Breast epithelium (tissue), 4 donors: Measurements from ENCODE around the gene ITGB4. TPM values are rescaled to one million over a fixed set of nuclear protein-coding genes. Genes with fewer than 3 reads are reported as not detected.

Experiments
- DNase-seq, 2 donors: peaks; one replicate each; pipeline ENCODE4 v3.0.0-alpha.2; 2019; ENCODE audit warnings: low spot score in 2 of 2
- H3K27ac ChIP-seq, 2 donors: fragments of 200-600 bp; sonication (generic) in 1 of 2; one replicate each; pipeline ENCODE4 v1.5.1; 2016 to 2019; ENCODE audit warnings: mild to moderate bottlenecking in 1 of 2
- H3K27me3 ChIP-seq, 2 donors: fragments of 200-600 bp; sonication (generic) in 1 of 2; one replicate each; pipeline versions ENCODE4 v1.5.1 to v1.6.0; 2017 to 2019; ENCODE audit warnings: control low read depth in 1 of 2, mild to moderate bottlenecking in 1 of 2
- H3K36me3 ChIP-seq: fragments of 200-600 bp; one replicate; pipeline ENCODE4 v1.5.1; 2019
- H3K4me1 ChIP-seq, 2 donors: fragments of 200-600 bp; sonication (generic); one replicate each; pipeline ENCODE4 v1.5.1; 2016 to 2019; ENCODE audit warnings: control low read depth in 1 of 2
- H3K4me3 ChIP-seq, 3 donors: fragments of 200-600 bp; sonication (generic); 1 replicate in 2 of 3; 2 replicates in 1 of 3; pipeline ENCODE4 v1.5.1; 2016 to 2019; ENCODE audit warnings: mild to moderate bottlenecking in 3 of 3, moderate library complexity in 2 of 3
- H3K9me3 ChIP-seq, 2 donors: fragments of 200-600 bp; sonication (generic) in 1 of 2; one replicate each; pipeline ENCODE4 v1.5.1; 2016 to 2019; ENCODE audit warnings: control low read depth in 1 of 2
- CTCF ChIP-seq, 3 donors: fragments of 450-650 bp; IDR thresholded peaks; one replicate each; pipeline ENCODE4 v1.5.1; 2016 to 2017; ENCODE audit warnings: antibody characterized with exemption in 3 of 3, mild to moderate bottlenecking in 3 of 3, moderate library complexity in 3 of 3
- POLR2A ChIP-seq: fragments of 450-650 bp; IDR thresholded peaks from one replicate; pipeline ENCODE4 v1.6.1; 2016; ENCODE audit warnings: antibody characterized with exemption, mild to moderate bottlenecking, moderate library complexity
- POLR2AphosphoS5 ChIP-seq, 3 donors: sonication (generic); formaldehyde crosslinking; IDR thresholded peaks; one replicate each; pipeline ENCODE4 v1.6.1; 2017; ENCODE audit warnings: antibody characterized with exemption in 3 of 3
- intact Hi-C: fragments of 100-400 bp; cut with DNase I; formaldehyde crosslinking; loops from one replicate; pipeline ENCODE4 v1.15.1; 2023; ENCODE audit warnings: low total_unique reads
- total RNA-seq, 3 donors: library from RNA; depleted of rRNA; stranded (reverse); fragments of >200 nt; gene quantifications; one replicate each; pipeline ENCODE4 v1.1.0, GENCODE V29; 2016

Gene ITGB4
- total RNA-seq, 3 donors from 2014 or later: 9.8 to 125 (median 67.2) TPM

GRCh38 chr17:75791254-75791653 is 70.0 kb downstream of the ITGB4 start:
- H3K4me1 ChIP-seq: peaks cover 0 to 3% of the 10 kb centered on the region in 2 donors
- no peak for DNase-seq
- TF ChIP-seq CTCF (IDR thresholded peaks at IDR 0.05) (no peak), POLR2AphosphoS5 (IDR thresholded peaks at IDR 0.05) (no peak), POLR2A (no peak)
- intact Hi-C loops: no loop called here
- no peak overlapping the region for H3K27ac ChIP-seq
- H3K9me3 ChIP-seq: no peaks in the 10 kb centered on the region
- no peak overlapping the region for H3K4me3 ChIP-seq
- no peaks in the 10 kb centered on the region for H3K36me3 ChIP-seq
- H3K27me3 ChIP-seq: no peaks in the 10 kb centered on the region

GRCh38 chr17:75793460-75793859 is 72.2 kb downstream of the ITGB4 start:
- TF ChIP-seq CTCF (IDR thresholded peaks at IDR 0.05) (no peak), POLR2AphosphoS5 (IDR thresholded peaks at IDR 0.05) (no peak), POLR2A (no peak)
- H3K27me3 ChIP-seq: no peaks in the 10 kb centered on the region
- H3K36me3 ChIP-seq: no peaks in the 10 kb centered on the region
- intact Hi-C loops: no loop called here
- no peak overlapping the region for H3K4me3 ChIP-seq
- no peaks in the 10 kb centered on the region for H3K4me1 ChIP-seq
- no peak overlapping the region for H3K27ac ChIP-seq
- no peaks in the 10 kb centered on the region for H3K9me3 ChIP-seq
- no peak for DNase-seq

GRCh38 chr17:75795820-75796607 is 74.8 kb downstream of the ITGB4 start:
- Histone ChIP-seq H3K4me1 (no peaks in the 10 kb centered on the region), H3K36me3 (no peaks in the 10 kb centered on the region), H3K9me3 (no peaks in the 10 kb centered on the region), H3K27me3 (no peaks in the 10 kb centered on the region), H3K27ac (no peak overlapping the region), H3K4me3 (no peak overlapping the region)
- no peak for DNase-seq
- intact Hi-C loops: no loop called here
- no peak for TF ChIP-seq POLR2A
- TF ChIP-seq POLR2AphosphoS5 (IDR thresholded peaks at IDR 0.05): no peak
- TF ChIP-seq CTCF (IDR thresholded peaks at IDR 0.05): no peak

GRCh38 chr17:75799402-75799801 is 78.1 kb downstream of the ITGB4 start:
- no peak for TF ChIP-seq POLR2AphosphoS5 (IDR thresholded peaks at IDR 0.05)
- TF ChIP-seq POLR2A: no peak
- no peak for TF ChIP-seq CTCF (IDR thresholded peaks at IDR 0.05)

GRCh38 chr17:75803883-75804282 is 82.6 kb downstream of the ITGB4 start:
- Histone ChIP-seq H3K27me3 (no peaks in the 10 kb centered on the region), H3K4me3 (no peak overlapping the region), H3K36me3 (no peaks in the 10 kb centered on the region), H3K4me1 (peaks cover 0 to 10% of the 10 kb centered on the region in 2 donors), H3K27ac (no peak overlapping the region), H3K9me3 (no peaks in the 10 kb centered on the region)
- no peak for TF ChIP-seq CTCF (IDR thresholded peaks at IDR 0.05)
- no peak for TF ChIP-seq POLR2AphosphoS5 (IDR thresholded peaks at IDR 0.05)
- no peak for TF ChIP-seq POLR2A
- DNase-seq: no peak
- intact Hi-C loops: no loop called here

More at GRCh38 chr17:75799402-75799801, 78.1 kb downstream of the ITGB4 start:
- Histone ChIP-seq H3K9me3 (no peaks in the 10 kb centered on the region), H3K27me3 (no peaks in the 10 kb centered on the region), H3K27ac (no peak overlapping the region), H3K36me3 (no peaks in the 10 kb centered on the region), H3K4me1 (no peaks in the 10 kb centered on the region), H3K4me3 (no peak overlapping the region)
- no peak for DNase-seq
- intact Hi-C loops: no loop called here
